HG03432 (cell line): Measurements from ENCODE around the gene DCP1A.

Source experiments
- ATAC-seq: cut with Tn5 transposase; IDR thresholded peaks from one replicate; pipeline ENCODE4 v1.9.1; 2021; ENCODE audit warnings: mild to moderate bottlenecking, moderate library complexity; ENCODE audit not compliant: unreplicated experiment

Gene DCP1A

GRCh38 chr3:53248161-53248560 lies 99.2 kb downstream of the DCP1A start:
- ATAC-seq: no peak

GRCh38 chr3:53247619-53248018 lies 99.7 kb downstream of the DCP1A start:
- no peak for ATAC-seq

GRCh38 chr3:53244271-53244670 lies 103.1 kb downstream of the DCP1A start:
- ATAC-seq: no peak

DNA sequence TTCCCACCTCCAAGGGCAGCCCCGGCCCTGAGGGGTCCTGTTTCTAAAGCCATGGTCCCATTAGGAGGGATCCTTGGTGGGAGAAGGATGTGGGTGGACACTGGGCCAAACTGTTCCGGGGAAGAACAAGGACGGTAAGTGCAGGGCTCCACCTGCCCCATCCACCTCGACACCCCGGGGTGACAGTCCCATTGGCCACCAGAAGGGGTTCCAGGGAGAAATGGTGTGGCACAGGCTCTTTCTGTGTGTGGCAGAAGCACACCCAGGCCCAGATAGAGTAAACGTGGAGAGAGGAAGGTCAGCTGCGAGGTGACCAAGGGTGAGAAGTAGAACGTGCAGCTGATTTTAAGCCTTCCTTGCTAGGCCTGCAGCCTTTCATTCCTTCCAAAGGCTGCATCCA lies 103.6 kb downstream of the DCP1A start:
- ATAC-seq: no peak

DNA sequence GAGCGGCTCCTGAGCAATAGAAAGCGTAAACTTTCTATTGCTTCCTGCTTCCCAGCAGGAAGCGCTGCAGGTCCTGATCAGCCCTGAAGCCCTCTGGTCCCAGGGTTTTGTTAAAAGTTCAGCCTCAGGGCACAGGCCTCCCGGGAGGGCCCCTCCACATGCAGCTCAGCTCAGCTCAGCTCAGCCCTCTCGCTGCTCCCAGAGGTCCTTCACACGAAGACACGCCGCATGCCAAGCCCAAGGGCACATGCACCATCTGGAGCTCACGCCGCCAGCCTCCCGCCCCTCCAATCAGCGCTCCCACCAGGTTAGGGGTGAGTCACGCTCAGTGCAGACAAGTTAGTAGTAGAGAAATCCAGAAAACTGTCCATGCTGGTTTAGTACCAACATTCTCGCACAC lies 104.2 kb downstream of the DCP1A start:
- ATAC-seq: no peak

GRCh38 chr3:53242642-53243041 lies 104.7 kb downstream of the DCP1A start:
- ATAC-seq: no peak

GRCh38 chr3:53242155-53242554 lies 105.2 kb downstream of the DCP1A start:
- no peak for ATAC-seq

- no peak for ATAC-seq
These were observed 106.1 kb downstream of the DCP1A start for GRCh38 chr3:53240989-53241972.

- ATAC-seq: no peak
These were observed 107.5 kb downstream of the DCP1A start for GRCh38 chr3:53239800-53240199.

- no peak for ATAC-seq
These were observed 108.5 kb downstream of the DCP1A start for GRCh38 chr3:53238886-53239285.

DNA sequence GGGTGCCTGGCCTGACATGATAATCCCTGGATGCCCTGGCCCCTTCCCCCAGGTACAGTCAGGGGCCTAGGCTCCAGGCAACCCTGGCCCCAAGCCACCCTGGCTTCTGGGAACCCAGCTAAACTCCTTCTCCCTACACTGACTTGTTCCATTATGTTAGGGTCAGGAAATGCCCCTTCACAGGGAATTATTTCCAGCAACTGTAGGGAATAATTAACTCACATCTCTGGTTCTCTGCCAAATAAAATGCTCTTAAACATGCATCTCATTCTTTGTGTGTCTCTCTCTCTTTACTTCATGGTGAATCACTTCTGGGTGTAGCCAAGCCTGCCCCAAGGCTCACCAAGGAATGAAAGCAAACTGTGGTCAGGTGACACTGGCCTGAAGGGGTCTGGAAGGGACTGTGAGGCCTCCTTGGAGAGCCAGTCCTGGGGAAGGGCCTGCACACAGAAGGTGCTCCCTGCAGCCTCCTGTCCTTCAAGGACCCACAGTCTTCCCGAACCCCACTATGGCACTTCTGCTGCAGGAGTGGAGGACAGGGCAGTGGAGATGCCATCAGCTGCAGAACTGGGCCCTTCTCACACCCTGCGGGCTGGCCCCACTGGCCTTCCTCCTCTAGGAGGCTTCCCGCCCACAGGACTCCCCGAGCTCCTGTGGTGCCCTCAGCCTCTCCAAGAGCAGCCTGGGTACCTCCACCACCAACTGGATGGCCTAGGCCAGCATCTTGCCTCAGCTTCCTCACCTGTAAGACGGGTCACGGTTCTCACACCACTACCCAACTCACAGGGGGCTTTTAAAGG lies 109.1 kb downstream of the DCP1A start:
- ATAC-seq: no peak

DNA sequence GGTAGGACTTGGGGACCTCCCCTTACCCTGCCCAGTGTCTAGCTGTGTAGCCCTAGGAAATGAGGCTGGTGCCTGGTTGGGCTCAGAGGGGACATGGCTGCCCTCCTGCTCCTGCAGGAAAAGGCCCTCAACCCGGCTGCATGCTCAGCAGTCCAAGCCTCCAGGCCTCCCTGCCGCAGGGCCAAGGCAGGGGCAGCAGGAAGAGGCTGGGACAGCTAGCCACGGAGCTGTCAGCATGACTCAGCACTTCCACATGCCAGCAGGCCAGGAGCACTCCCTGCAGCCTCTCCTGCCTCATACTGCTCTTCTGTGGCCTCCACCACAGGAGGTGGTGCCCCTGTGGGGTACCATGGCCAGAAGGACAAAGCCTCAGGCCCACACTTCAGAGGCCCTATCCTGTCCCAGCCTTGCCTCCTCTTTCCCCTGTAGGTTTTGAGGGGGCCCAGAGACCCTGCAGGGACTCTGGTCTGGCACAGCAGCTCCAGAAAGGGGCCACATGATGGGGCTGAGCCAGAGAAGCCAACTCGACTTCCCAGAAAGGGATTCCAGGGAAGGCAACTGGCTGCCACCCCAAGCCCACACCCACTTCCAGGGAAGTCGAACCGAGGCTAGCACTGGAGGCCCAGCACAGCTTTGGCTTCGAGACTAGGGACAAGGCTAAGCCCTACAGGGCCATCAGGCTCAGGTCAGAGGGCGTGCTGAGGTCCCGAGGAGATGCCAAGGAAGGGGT lies 111.1 kb downstream of the DCP1A start:
- no peak for ATAC-seq

- ATAC-seq: no peak
These were observed 111.8 kb downstream of the DCP1A start for GRCh38 chr3:53235545-53235944.

- no peak for ATAC-seq
These were observed 112.5 kb downstream of the DCP1A start for GRCh38 chr3:53234841-53235232.

- ATAC-seq: no peak
These were observed 113.1 kb downstream of the DCP1A start for GRCh38 chr3:53234130-53234840.
